ENCODE data around the gene HBP1. TPM values are rescaled to one million over a fixed set of nuclear protein-coding genes. Genes with fewer than 3 reads are reported as not detected.

The HBP1 gene
- polyA plus RNA-seq, 2 of the 4 experiments (the other 2 are of a cell fraction) = 28.9 to 52.4 TPM

DNA sequence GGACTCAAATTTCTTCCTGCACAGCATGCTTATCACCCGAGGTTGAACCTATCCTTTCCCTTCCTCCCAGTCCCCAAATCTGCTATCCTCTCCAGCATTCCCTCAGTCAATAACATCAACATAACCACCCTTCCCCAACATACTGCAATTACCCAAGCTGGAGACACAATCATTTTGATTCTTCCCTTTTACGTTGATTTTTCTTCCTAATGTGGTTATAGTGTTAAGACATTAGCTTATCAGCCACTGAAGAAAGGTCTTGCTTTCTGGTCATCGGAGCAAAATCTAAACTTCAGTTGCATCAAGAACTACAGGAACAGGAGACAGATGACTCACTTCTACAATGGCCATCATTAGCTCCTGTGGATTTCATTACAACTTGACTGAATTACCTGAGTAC, 3.5 kb upstream of the HBP1 start:
- H3K9me3 ChIP-seq = no peaks in the 10 kb centered on the region
- ATAC-seq = no peak
- CTCF ChIA-PET = interaction anchor here (1.0 to 2.6 kb wide), 4 partner anchors 13 to 372 kb away, joined by 3 to 11 read pairs (median 7); no protein-coding TSS in a partner anchor
- H3K27ac ChIP-seq = no peak overlapping the region
- FAIRE-seq = no peak
- H3K4me3 ChIP-seq = no peak overlapping the region
- H3K4me1 ChIP-seq = peaks cover 6% of the 10 kb centered on the region; the same call in 1 of the 3 replicates
- no peak for DNase-seq (ENCODE audit: low read depth in 1 of 2, low spot score in 1 of 2)
- no peak for TF ChIP-seq RAD21 (conservative IDR thresholded peaks at IDR 0.05 in 1 of 2, IDR thresholded peaks at IDR 0.05 in 1 of 2)
- no peak for TF ChIP-seq POLR2AphosphoS2 (conservative IDR thresholded peaks at IDR 0.05; ENCODE audit: low read length)
- TF ChIP-seq, protein P1, sequence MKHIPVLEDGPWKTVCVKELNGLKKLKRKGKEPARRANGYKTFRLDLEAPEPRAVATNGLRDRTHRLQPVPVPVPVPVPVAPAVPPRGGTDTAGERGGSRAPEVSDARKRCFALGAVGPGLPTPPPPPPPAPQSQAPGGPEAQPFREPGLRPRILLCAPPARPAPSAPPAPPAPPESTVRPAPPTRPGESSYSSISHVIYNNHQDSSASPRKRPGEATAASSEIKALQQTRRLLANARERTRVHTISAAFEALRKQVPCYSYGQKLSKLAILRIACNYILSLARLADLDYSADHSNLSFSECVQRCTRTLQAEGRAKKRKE (CRISPR knock-in tag; IDR thresholded peaks at IDR 0.05; ENCODE audit: low read depth) = no peak
- no peak for TF ChIP-seq SREBF2 (IDR thresholded peaks at IDR 0.05)
- no peak for TF ChIP-seq ZFP36 (IDR thresholded peaks at IDR 0.05; ENCODE audit: borderline replicate concordance, partially characterized antibody)
- TF ChIP-seq CBX8 (IDR thresholded peaks at IDR 0.05) = no peak
- TF ChIP-seq RARB (CRISPR knock-in tag; IDR thresholded peaks at IDR 0.05) = no peak
- TF ChIP-seq NFE2L2 (conservative IDR thresholded peaks at IDR 0.05; ENCODE audit: low read length) = no peak
- TF ChIP-seq EP300 (IDR thresholded peaks at IDR 0.05) = no peak
- no peak for TF ChIP-seq FOSB (CRISPR knock-in tag; IDR thresholded peaks at IDR 0.05)
- TF ChIP-seq, protein P2, sequence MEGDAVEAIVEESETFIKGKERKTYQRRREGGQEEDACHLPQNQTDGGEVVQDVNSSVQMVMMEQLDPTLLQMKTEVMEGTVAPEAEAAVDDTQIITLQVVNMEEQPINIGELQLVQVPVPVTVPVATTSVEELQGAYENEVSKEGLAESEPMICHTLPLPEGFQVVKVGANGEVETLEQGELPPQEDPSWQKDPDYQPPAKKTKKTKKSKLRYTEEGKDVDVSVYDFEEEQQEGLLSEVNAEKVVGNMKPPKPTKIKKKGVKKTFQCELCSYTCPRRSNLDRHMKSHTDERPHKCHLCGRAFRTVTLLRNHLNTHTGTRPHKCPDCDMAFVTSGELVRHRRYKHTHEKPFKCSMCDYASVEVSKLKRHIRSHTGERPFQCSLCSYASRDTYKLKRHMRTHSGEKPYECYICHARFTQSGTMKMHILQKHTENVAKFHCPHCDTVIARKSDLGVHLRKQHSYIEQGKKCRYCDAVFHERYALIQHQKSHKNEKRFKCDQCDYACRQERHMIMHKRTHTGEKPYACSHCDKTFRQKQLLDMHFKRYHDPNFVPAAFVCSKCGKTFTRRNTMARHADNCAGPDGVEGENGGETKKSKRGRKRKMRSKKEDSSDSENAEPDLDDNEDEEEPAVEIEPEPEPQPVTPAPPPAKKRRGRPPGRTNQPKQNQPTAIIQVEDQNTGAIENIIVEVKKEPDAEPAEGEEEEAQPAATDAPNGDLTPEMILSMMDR (IDR thresholded peaks at IDR 0.05) = no peak
- 61% methylated on average over 3 of the region's 3 CpGs for WGBS (ENCODE audit: missing lambda C conversion rate)
- POLR2A ChIA-PET = no interaction called here
- no peak overlapping the region for H3K4me2 ChIP-seq

DNA sequence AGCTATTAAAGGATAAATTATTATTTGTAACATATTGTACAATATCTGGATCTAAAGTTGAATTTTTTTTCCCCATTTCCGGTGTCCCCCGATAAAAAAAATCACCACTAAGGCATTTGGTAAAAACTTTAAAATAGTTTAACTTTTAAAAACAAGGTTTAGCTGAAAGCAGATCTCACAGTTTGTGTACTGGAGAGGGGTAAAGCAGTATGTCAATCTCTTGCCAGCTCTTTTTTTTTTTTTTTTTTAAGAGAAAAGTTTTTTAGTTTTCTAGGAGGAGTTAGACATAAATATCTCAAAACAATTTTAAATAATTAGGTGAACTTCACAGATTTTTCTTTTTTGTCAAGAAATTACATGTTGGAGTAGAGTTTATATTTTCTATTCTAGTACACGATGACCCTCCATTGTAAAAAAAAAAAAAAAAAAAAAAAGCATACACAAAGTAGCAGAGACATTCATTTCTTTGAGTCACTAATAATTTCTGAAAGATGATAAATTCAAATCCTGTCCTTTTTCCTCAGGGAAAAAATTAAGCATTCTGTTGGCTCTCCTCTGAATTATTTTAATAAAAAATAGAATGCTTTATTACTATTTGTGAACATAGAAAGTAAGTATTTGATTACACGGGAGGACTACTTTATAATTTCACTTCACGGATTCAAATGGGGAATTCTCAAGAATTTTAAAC, 1.9 kb upstream of the HBP1 start:
- TF ChIP-seq RCOR1 (IDR thresholded peaks at IDR 0.05; ENCODE audit: low read depth, low read length) (no peak), TFCP2L1 (CRISPR knock-in tag; IDR thresholded peaks at IDR 0.05) (no peak), JUN (IDR thresholded peaks at IDR 0.05) (no peak), TP53 (CRISPR knock-in tag; IDR thresholded peaks at IDR 0.05) (no peak), PHF8 (IDR thresholded peaks at IDR 0.05; ENCODE audit: borderline replicate concordance, low read depth) (no peak), EHF (CRISPR knock-in tag; IDR thresholded peaks at IDR 0.05) (no peak), MAFK (IDR thresholded peaks at IDR 0.05; ENCODE audit: partially characterized antibody) (no peak)
- TF ChIP-seq, protein P3, sequence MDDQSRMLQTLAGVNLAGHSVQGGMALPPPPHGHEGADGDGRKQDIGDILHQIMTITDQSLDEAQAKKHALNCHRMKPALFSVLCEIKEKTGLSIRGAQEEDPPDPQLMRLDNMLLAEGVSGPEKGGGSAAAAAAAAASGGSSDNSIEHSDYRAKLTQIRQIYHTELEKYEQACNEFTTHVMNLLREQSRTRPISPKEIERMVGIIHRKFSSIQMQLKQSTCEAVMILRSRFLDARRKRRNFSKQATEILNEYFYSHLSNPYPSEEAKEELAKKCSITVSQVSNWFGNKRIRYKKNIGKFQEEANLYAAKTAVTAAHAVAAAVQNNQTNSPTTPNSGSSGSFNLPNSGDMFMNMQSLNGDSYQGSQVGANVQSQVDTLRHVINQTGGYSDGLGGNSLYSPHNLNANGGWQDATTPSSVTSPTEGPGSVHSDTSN (IDR thresholded peaks at IDR 0.05) = no peak
- TF ChIP-seq, protein P4, sequence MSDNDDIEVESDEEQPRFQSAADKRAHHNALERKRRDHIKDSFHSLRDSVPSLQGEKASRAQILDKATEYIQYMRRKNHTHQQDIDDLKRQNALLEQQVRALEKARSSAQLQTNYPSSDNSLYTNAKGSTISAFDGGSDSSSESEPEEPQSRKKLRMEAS (IDR thresholded peaks at IDR 0.05) = no peak
- TF ChIP-seq, protein P5, sequence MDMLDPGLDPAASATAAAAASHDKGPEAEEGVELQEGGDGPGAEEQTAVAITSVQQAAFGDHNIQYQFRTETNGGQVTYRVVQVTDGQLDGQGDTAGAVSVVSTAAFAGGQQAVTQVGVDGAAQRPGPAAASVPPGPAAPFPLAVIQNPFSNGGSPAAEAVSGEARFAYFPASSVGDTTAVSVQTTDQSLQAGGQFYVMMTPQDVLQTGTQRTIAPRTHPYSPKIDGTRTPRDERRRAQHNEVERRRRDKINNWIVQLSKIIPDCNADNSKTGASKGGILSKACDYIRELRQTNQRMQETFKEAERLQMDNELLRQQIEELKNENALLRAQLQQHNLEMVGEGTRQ (IDR thresholded peaks at IDR 0.05) = no peak
- no peak for ATAC-seq
- CTCF ChIA-PET = interaction anchor here (0.7 to 2.6 kb wide), 3 partner anchors 10 to 374 kb away, joined by 3 to 14 read pairs (median 4); no protein-coding TSS in a partner anchor
- DNase-seq (ENCODE audit: low read depth in 1 of 2, low spot score in 1 of 2) = no peak
- FAIRE-seq = no peak
- peak overlapping the region; percentile 58 for H3K4me3 ChIP-seq
- peaks cover 12% of the 10 kb centered on the region; the same call in 2 of the 3 replicates for H3K4me1 ChIP-seq
- no peaks in the 10 kb centered on the region for H3K9me3 ChIP-seq
- POLR2A ChIA-PET = interaction anchor here (0.6 to 2.0 kb wide), 5 partner anchors 8 to 882 kb away, joined by 3 to 11 read pairs (median 6); partner anchors contain the start of gene NAMPT
- H3K4me2 ChIP-seq = peak overlapping the region; percentile 84
- WGBS (ENCODE audit: missing lambda C conversion rate) = 21% methylated on average over 5 of the region's 5 CpGs
- H3K27ac ChIP-seq = peak overlapping the region; percentile 77 to 83

All from A549 (cell line).